ENCODE results near the gene THAP7. TPM values are rescaled to one million over a fixed set of nuclear protein-coding genes. Genes with fewer than 3 reads are reported as not detected.

Gene THAP7
- total and polyA plus RNA-seq, 2 donors (not counting 1 experiment from before 2014, with no cell fraction given), result 37.7 to 70.1 TPM

DNA sequence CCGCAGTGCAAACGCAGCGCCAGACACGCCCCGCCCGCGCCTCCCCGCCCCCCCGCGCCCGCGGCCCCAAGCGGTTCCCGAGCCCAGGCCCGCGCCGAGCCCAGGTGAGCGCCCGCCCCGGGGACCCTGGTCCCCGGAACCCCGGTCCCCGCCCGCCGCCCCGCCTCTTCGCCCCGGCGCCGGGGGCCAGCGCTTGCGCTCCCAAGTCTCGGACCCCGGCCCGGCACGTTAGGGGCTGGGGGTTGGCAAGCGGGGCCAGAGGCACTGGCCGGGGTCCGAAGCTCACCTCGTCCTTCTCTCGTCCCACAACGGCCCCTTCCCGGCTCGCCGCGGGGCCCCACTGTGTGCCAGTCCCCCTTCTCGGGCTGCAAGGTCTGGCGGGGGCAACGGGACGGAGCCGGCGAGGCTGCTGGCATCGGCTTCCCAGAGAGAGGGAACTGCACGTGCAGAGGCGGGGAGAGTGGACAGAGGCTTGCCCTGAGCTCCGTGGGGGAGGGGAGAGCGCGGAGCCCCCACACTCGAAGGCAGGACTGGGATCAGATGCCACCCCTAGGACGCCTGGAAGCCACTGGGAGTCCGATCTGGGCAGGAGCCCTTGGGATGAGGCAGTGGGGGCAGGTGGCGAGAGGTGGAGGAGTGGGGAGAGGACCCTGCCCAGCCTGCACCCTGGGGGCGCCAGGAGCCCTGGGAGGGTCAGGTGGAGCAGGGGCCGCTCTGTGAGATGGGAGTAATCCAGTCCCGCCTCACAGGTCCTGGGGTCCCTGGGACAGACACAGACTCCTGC is 36.6 kb downstream of the THAP7 start:
- Mint-ChIP-seq H3K9me3 (ENCODE audit: insufficient read depth) (no peaks in the 10 kb centered on the region), H3K4me1 (peaks cover 45% of the 10 kb centered on the region), H3K27ac (no peak overlapping the region), H3K27me3 (peaks cover 8% of the 10 kb centered on the region), H3K4me3 (peak overlapping the region; percentile 70)
- peak overlapping the region; percentile 79 for H2AFZ ChIP-seq (ENCODE audit: insufficient read depth, low read depth, low read length, poor library complexity, severe bottlenecking)
- H3K4me2 ChIP-seq (replicated peaks; ENCODE audit: low read depth, low read length, poor library complexity, severe bottlenecking), result peak overlapping the region; percentile 94
- peak; percentile 54 for ATAC-seq (ENCODE audit: low read depth)
- no peaks in the 10 kb centered on the region for H3K36me3 ChIP-seq (replicated peaks in 1 of 2; ENCODE audit: control extremely low read depth in 1 of 2, control insufficient read depth in 1 of 2, extremely low read depth in 1 of 2, insufficient read depth in 2 of 2, low read length in 1 of 2)
- peaks cover 36 to 54% of the 10 kb centered on the region in 2 donors for H3K4me1 ChIP-seq (ENCODE audit: control insufficient read depth in 2 of 2, insufficient read depth in 2 of 2, low read length in 2 of 2)
- WGBS (ENCODE audit: insufficient coverage), result 12% methylated on average over 65 of the region's 65 CpGs
- no peak for DNase-seq
- H3K27me3 ChIP-seq (replicated peaks in 1 of 4; ENCODE audit: control extremely low read depth in 1 of 4, control insufficient read depth in 3 of 4, insufficient read depth in 4 of 4, low read length in 3 of 4), result peaks cover 0 to 20% (median 2%) of the 10 kb centered on the region in 4 experiments
- H3K4me3 ChIP-seq (ENCODE audit: control extremely low read depth in 1 of 5, extremely low read depth in 1 of 5, insufficient read depth in 1 of 5, low read depth in 2 of 5, low read length in 4 of 5), result peak overlapping the region in 4 of 5 experiments; percentile 33 to 60 (median 48)
- POLR2A ChIA-PET, result no interaction called here
- intact Hi-C loops (cut with micrococcal nuclease), result no loop called here
- H3K9ac ChIP-seq (ENCODE audit: low read length), result peak overlapping the region; percentile 63
- H3K79me2 ChIP-seq (ENCODE audit: control insufficient read depth, insufficient read depth, low read length), result no peaks in the 10 kb centered on the region
- TF ChIP-seq, protein P1, sequence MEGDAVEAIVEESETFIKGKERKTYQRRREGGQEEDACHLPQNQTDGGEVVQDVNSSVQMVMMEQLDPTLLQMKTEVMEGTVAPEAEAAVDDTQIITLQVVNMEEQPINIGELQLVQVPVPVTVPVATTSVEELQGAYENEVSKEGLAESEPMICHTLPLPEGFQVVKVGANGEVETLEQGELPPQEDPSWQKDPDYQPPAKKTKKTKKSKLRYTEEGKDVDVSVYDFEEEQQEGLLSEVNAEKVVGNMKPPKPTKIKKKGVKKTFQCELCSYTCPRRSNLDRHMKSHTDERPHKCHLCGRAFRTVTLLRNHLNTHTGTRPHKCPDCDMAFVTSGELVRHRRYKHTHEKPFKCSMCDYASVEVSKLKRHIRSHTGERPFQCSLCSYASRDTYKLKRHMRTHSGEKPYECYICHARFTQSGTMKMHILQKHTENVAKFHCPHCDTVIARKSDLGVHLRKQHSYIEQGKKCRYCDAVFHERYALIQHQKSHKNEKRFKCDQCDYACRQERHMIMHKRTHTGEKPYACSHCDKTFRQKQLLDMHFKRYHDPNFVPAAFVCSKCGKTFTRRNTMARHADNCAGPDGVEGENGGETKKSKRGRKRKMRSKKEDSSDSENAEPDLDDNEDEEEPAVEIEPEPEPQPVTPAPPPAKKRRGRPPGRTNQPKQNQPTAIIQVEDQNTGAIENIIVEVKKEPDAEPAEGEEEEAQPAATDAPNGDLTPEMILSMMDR (IDR thresholded peaks at IDR 0.05), result no peak
- no peak for TF ChIP-seq EZH2 (IDR thresholded peaks at IDR 0.05; ENCODE audit: borderline replicate concordance, insufficient read depth, low read depth, low read length, poor library complexity, severe bottlenecking)
- CTCF ChIA-PET, result interaction anchor here (0.5 to 1.2 kb wide), 2 partner anchors 16 to 82 kb away, joined by 3 read pairs; no protein-coding TSS in a partner anchor
- H4K20me1 ChIP-seq (ENCODE audit: control insufficient read depth, insufficient read depth, low read length, poor library complexity, severe bottlenecking), result no peaks in the 10 kb centered on the region
- no peaks in the 10 kb centered on the region for H3K9me3 ChIP-seq (ENCODE audit: control extremely low read depth in 1 of 3, control insufficient read depth in 2 of 3, insufficient read depth in 1 of 3, low read length in 2 of 3)
- H3K27ac ChIP-seq (ENCODE audit: low read length in 2 of 2), result no peak overlapping the region

DNA sequence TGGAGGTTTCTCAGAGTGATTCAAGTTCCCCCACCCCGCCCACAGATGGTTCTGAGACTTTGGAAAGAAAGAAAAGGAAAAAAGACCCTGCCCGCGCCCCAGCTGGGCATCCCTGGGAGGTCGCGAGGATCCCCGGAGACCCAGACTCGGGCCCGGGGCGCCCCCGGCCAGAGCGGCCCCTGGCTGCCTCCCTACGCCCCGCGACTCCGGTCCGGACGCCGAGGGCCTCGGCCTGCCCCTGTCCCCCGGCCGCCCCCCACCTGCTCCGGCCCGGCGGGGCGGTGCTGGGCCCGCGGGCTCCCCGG is 37.2 kb downstream of the THAP7 start:
- no peaks in the 10 kb centered on the region for H4K20me1 ChIP-seq (ENCODE audit: control insufficient read depth, insufficient read depth, low read length, poor library complexity, severe bottlenecking)
- H3K4me2 ChIP-seq (replicated peaks; ENCODE audit: low read depth, low read length, poor library complexity, severe bottlenecking), result peak overlapping the region; percentile 94
- peak overlapping the region; percentile 64 for H3K9ac ChIP-seq (ENCODE audit: low read length)
- ChIA-PET POLR2A (no interaction called here), CTCF (interaction anchor here (0.5 to 1.2 kb wide), 2 partner anchors 16 to 81 kb away, joined by 3 read pairs; no protein-coding TSS in a partner anchor)
- no peaks in the 10 kb centered on the region for H3K79me2 ChIP-seq (ENCODE audit: control insufficient read depth, insufficient read depth, low read length)
- H2AFZ ChIP-seq (ENCODE audit: insufficient read depth, low read depth, low read length, poor library complexity, severe bottlenecking), result peak overlapping the region; percentile 64
- Mint-ChIP-seq H3K4me1 (peaks cover 44% of the 10 kb centered on the region), H3K9me3 (ENCODE audit: insufficient read depth) (no peaks in the 10 kb centered on the region), H3K4me3 (peak overlapping the region; percentile 78), H3K27ac (peak overlapping the region; percentile 56), H3K27me3 (peaks cover 10% of the 10 kb centered on the region)
- no peak for DNase-seq
- no peak for ATAC-seq (ENCODE audit: low read depth)
- H3K36me3 ChIP-seq (replicated peaks in 1 of 2; ENCODE audit: control extremely low read depth in 1 of 2, control insufficient read depth in 1 of 2, extremely low read depth in 1 of 2, insufficient read depth in 2 of 2, low read length in 1 of 2), result no peaks in the 10 kb centered on the region
- peaks cover 0 to 23% (median 3%) of the 10 kb centered on the region in 4 experiments for H3K27me3 ChIP-seq (replicated peaks in 1 of 4; ENCODE audit: control extremely low read depth in 1 of 4, control insufficient read depth in 3 of 4, insufficient read depth in 4 of 4, low read length in 3 of 4)
- peaks cover 36 to 54% of the 10 kb centered on the region in 2 donors for H3K4me1 ChIP-seq (ENCODE audit: control insufficient read depth in 2 of 2, insufficient read depth in 2 of 2, low read length in 2 of 2)
- 3% methylated on average over 27 of the region's 28 CpGs for WGBS (ENCODE audit: insufficient coverage)
- H3K27ac ChIP-seq (ENCODE audit: low read length in 2 of 2), result no peak overlapping the region
- no peaks in the 10 kb centered on the region for H3K9me3 ChIP-seq (ENCODE audit: control extremely low read depth in 1 of 3, control insufficient read depth in 2 of 3, insufficient read depth in 1 of 3, low read length in 2 of 3)
- TF ChIP-seq, protein P1 (IDR thresholded peaks at IDR 0.05), result no peak
- no peak for TF ChIP-seq EZH2 (IDR thresholded peaks at IDR 0.05; ENCODE audit: borderline replicate concordance, insufficient read depth, low read depth, low read length, poor library complexity, severe bottlenecking)
- peak overlapping the region; percentile 12 to 58 (median 48) for H3K4me3 ChIP-seq (ENCODE audit: control extremely low read depth in 1 of 5, extremely low read depth in 1 of 5, insufficient read depth in 1 of 5, low read depth in 2 of 5, low read length in 4 of 5)
- intact Hi-C loops (cut with micrococcal nuclease), result no loop called here
